Measurements from ENCODE around the gene TRIM5. TPM values are rescaled to one million over a fixed set of nuclear protein-coding genes. Genes with fewer than 3 reads are reported as not detected.

The TRIM5 gene
- total and polyA plus RNA-seq, 2 donors (not counting 1 experiment from before 2014, with no cell fraction given) = 10.1 to 39.5 TPM

GRCh38 chr11:5698281-5698680, 13.4 kb upstream of the TRIM5 start:
- H3K4me3 Mint-ChIP-seq = no peak overlapping the region
- H3K4me2 ChIP-seq (replicated peaks; ENCODE audit: low read depth, low read length, poor library complexity, severe bottlenecking) = no peak overlapping the region
- no peaks in the 10 kb centered on the region for H3K27me3 Mint-ChIP-seq
- H3K27ac Mint-ChIP-seq = peak overlapping the region; percentile 56
- H3K27me3 ChIP-seq (replicated peaks in 1 of 4; ENCODE audit: control extremely low read depth in 1 of 4, control insufficient read depth in 3 of 4, insufficient read depth in 4 of 4, low read length in 3 of 4) = no peaks in the 10 kb centered on the region
- H4K20me1 ChIP-seq (ENCODE audit: control insufficient read depth, insufficient read depth, low read length, poor library complexity, severe bottlenecking) = peaks cover 43% of the 10 kb centered on the region
- intact Hi-C loops (cut with micrococcal nuclease) = no loop called here
- peaks cover 29 to 35% of the 10 kb centered on the region in 2 donors for H3K4me1 ChIP-seq (ENCODE audit: control insufficient read depth in 2 of 2, insufficient read depth in 2 of 2, low read length in 2 of 2)
- peak overlapping the region in 1 of 2 donors; percentile 50 for H3K27ac ChIP-seq (ENCODE audit: low read length in 2 of 2)
- H2AFZ ChIP-seq (ENCODE audit: insufficient read depth, low read depth, low read length, poor library complexity, severe bottlenecking) = no peak overlapping the region
- H3K36me3 ChIP-seq (replicated peaks in 1 of 2; ENCODE audit: control extremely low read depth in 1 of 2, control insufficient read depth in 1 of 2, extremely low read depth in 1 of 2, insufficient read depth in 2 of 2, low read length in 1 of 2) = peaks cover 21 to 76% of the 10 kb centered on the region in 2 experiments
- WGBS (ENCODE audit: insufficient coverage) = no CpG with 5 or more reads among the region's 7 CpGs
- no peak overlapping the region for H3K9ac ChIP-seq (ENCODE audit: low read length)
- no peak for DNase-seq
- TF ChIP-seq CTCF (IDR thresholded peaks at IDR 0.05) (no peak), EZH2 (IDR thresholded peaks at IDR 0.05; ENCODE audit: borderline replicate concordance, insufficient read depth, low read depth, low read length, poor library complexity, severe bottlenecking) (no peak)
- no peaks in the 10 kb centered on the region for H3K9me3 Mint-ChIP-seq (ENCODE audit: insufficient read depth)
- CTCF ChIA-PET = interaction anchor here (1.0 to 4.5 kb wide), 2 partner anchors 8 to 15 kb away, joined by 3 to 42 read pairs; partner anchors contain the start of gene TRIM22
- no peaks in the 10 kb centered on the region for H3K9me3 ChIP-seq (ENCODE audit: control extremely low read depth in 1 of 3, control insufficient read depth in 2 of 3, insufficient read depth in 1 of 3, low read length in 2 of 3)
- POLR2A ChIA-PET = no interaction called here
- no peak for ATAC-seq (ENCODE audit: low read depth)
- H3K4me1 Mint-ChIP-seq = peaks cover 72% of the 10 kb centered on the region
- no peak overlapping the region for H3K4me3 ChIP-seq (ENCODE audit: control extremely low read depth in 1 of 5, extremely low read depth in 1 of 5, insufficient read depth in 1 of 5, low read depth in 2 of 5, low read length in 4 of 5)
- H3K79me2 ChIP-seq (ENCODE audit: control insufficient read depth, insufficient read depth, low read length) = peaks cover 91% of the 10 kb centered on the region

- Mint-ChIP-seq H3K4me3 (peak overlapping the region; percentile 44), H3K27me3 (no peaks in the 10 kb centered on the region), H3K9me3 (ENCODE audit: insufficient read depth) (no peaks in the 10 kb centered on the region), H3K4me1 (peaks cover 72% of the 10 kb centered on the region), H3K27ac (peak overlapping the region; percentile 53)
- 100% methylated on average over 2 of the region's 2 CpGs for WGBS (ENCODE audit: insufficient coverage)
- DNase-seq (no peak), ATAC-seq (ENCODE audit: low read depth) (no peak)
- Histone ChIP-seq H3K4me2 (replicated peaks; ENCODE audit: low read depth, low read length, poor library complexity, severe bottlenecking) (no peak overlapping the region), H3K79me2 (ENCODE audit: control insufficient read depth, insufficient read depth, low read length) (peaks cover 96% of the 10 kb centered on the region), H3K9me3 (ENCODE audit: control extremely low read depth in 1 of 3, control insufficient read depth in 2 of 3, insufficient read depth in 1 of 3, low read length in 2 of 3) (no peaks in the 10 kb centered on the region), H3K4me1 (ENCODE audit: control insufficient read depth in 2 of 2, insufficient read depth in 2 of 2, low read length in 2 of 2) (peaks cover 39 to 42% of the 10 kb centered on the region in 2 donors), H3K36me3 (replicated peaks in 1 of 2; ENCODE audit: control extremely low read depth in 1 of 2, control insufficient read depth in 1 of 2, extremely low read depth in 1 of 2, insufficient read depth in 2 of 2, low read length in 1 of 2) (peaks cover 21 to 64% of the 10 kb centered on the region in 2 experiments), H3K9ac (ENCODE audit: low read length) (no peak overlapping the region), H4K20me1 (ENCODE audit: control insufficient read depth, insufficient read depth, low read length, poor library complexity, severe bottlenecking) (peaks cover 37% of the 10 kb centered on the region), H3K27ac (ENCODE audit: low read length in 2 of 2) (peak overlapping the region in 1 of 2 donors; percentile 34), H3K4me3 (ENCODE audit: control extremely low read depth in 1 of 5, extremely low read depth in 1 of 5, insufficient read depth in 1 of 5, low read depth in 2 of 5, low read length in 4 of 5) (no peak overlapping the region), H3K27me3 (replicated peaks in 1 of 4; ENCODE audit: control extremely low read depth in 1 of 4, control insufficient read depth in 3 of 4, insufficient read depth in 4 of 4, low read length in 3 of 4) (no peaks in the 10 kb centered on the region), H2AFZ (ENCODE audit: insufficient read depth, low read depth, low read length, poor library complexity, severe bottlenecking) (no peak overlapping the region)
- TF ChIP-seq CTCF (IDR thresholded peaks at IDR 0.05) (no peak), EZH2 (IDR thresholded peaks at IDR 0.05; ENCODE audit: borderline replicate concordance, insufficient read depth, low read depth, low read length, poor library complexity, severe bottlenecking) (no peak)
- ChIA-PET POLR2A (no interaction called here), CTCF (interaction anchor here (1.0 kb wide), 1 partner anchor 12 kb away, joined by 5 read pairs; no protein-coding TSS in a partner anchor)
- intact Hi-C loops (cut with micrococcal nuclease) = no loop called here
These were observed 11.3 kb upstream of the TRIM5 start for GRCh38 chr11:5696210-5696609.

Data from B cell (primary cell).